OCI-LY7 (cell line): Measurements from ENCODE around the gene KCNRG.

Source experiments
- CTCF ChIP-seq: fragments of 200-600 bp; sonication (generic); conservative IDR thresholded peaks from 2 replicates; pipeline ENCODE4 v1.5.1; 2014; ENCODE audit warnings: mild to moderate bottlenecking, antibody characterized with exemption, low read length, moderate library complexity, mixed read lengths
- EZH2phosphoT487 ChIP-seq: fragments of 200-600 bp; sonication (generic); IDR thresholded peaks from 2 replicates; pipeline ENCODE4 v1.6.1; 2018; ENCODE audit warnings: low read depth, borderline replicate concordance, mild to moderate bottlenecking, mixed run types, antibody characterized with exemption, low read length, moderate library complexity, mixed read lengths

GRCh38 chr13:50014386-50014785 is 858 bp upstream of the KCNRG start:
- TF ChIP-seq CTCF (no peak), EZH2phosphoT487 (no peak)
